HT1080 (cell line): Measurements from ENCODE around the gene GZMB. TPM values are rescaled to one million over a fixed set of nuclear protein-coding genes. Genes with fewer than 3 reads are reported as not detected.
A peak's percentile ranks its signal among the peaks of the same experiment; 100 is the strongest.
"Not testable (repeated sequence)": the region's sequence is repeated elsewhere in the genome, so short reads cannot be mapped to it uniquely, and the experiment has no call there.

Source experiments
- DNase-seq: peaks from one replicate; pipeline ENCODE4 v3.0.0-alpha.2; 2015; ENCODE audit warnings: low read depth
- total RNA-seq: library from RNA; depleted of rRNA; stranded (reverse); fragments of >200 nt; shearing (Covaris generic); gene quantifications from 2 replicates; pipeline ENCODE4 v1.2.3, GENCODE V29; 2014

GZMB gene
- total RNA-seq, 1 experiment from 2014 or later, result not detected

DNA sequence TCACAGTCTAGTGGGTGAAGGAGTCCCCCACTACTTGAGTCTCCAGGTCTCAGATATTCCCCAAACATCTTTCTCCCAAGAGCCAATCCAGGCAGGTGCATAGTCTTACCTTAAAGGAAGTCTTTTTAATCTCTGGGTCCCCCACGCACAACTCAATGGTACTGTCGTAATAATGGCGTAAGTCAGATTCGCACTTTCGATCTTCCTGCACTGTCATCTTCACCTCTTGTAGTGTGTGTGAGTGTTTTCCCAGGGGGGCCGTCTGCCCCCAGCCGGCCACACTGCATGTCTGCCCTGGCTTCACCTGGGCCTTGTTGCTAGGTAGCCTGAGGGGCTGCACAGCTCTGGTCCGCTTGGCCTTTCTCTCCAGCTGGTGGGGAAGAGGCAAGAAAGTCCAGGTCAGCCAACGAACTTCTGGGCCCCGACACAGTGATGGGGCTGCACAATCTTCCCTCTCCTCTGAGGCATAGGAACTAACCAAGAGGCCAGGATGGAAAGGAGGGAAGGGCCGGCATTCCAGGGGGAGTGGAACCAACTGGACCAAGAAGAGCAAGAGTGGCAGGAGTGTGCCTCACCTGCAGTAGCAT lies 2.1 kb downstream of the GZMB start:
- DNase-seq, result no peak

DNA sequence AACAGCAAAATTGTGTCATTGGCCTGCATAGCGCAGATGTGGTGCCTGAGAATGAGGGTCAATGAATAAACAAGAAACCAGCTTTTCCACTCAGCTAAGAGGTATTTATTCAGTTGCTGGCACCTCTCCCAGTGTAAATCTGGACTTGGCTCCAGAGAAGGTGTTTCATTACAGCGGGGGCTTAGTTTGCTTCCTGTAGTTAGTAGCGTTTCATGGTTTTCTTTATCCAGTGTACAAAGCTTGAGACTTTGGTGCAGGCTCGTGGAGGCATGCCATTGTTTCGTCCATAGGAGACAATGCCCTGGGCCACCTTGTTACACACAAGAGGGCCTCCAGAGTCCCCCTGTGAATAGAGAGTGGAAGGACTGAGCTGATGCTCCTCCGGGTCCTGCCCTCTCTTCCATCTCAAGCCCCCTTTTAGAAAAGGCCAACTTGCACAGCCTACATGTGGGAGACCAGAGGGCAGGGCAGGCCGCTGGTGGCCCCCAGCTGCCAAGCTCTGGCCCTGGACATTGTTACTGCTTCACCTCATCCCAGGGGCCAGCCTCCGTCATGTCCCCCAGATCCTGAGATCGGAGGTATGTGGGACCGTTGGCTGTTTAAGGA lies 3.0 kb downstream of the GZMB start:
- peak; percentile 44 for DNase-seq

DNA sequence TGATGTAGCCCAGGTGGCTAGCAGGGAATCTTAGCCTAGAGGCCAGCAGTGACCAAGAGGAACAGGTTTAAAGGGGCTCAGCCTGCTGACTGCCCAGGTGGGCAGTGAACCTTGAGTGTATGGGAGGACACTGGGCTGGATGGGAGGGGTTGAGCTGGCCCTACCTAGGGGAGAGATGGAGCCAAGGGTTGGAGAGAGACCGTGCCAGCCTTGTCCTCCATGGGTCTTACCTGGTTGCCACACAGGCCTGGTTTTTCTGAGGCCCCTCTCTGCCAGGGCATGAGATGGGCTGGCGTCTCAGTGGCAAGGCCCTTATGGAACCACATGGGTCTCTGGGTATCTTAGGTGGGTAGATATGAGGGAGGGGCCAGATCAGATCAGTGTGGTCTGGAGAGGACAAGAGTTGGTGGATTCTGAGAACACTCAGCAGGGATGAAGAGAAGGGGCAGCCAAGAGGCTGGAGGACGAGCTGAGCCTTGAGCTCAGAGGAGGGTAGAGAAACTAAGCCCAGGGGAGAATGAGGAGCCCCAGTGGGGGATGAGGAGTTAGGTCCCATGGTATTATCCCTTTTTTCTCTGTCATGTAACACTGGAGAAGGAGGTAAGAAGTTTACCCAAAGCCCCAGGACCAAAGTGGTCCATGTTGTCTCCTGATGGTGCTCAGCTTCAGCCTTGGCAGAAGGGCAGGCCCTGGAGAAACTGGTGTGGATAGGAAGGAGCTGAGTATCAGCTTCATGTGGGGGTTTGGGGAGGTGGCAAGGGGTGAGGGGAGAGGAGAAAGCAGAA lies 3.7 kb downstream of the GZMB start:
- DNase-seq, result no peak

DNA sequence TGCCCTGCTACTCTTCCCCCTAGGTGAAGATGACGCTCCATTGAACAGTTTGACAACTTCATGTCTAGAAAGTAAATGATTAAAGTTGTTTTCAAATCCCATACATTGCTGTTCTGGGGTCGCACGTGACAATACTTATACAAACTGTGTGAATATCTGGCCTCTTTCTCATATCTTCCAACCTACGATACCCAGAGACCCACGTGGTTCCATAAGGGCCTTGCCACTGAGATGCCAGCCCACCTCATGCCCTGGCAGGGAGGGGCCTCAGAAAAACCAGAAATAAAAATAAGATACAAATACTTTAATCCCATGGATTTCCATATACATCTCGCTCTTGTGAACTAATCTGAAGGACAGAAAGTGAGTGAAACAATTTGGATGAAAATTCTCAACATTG lies 4.5 kb downstream of the GZMB start:
- no peak for DNase-seq

DNA sequence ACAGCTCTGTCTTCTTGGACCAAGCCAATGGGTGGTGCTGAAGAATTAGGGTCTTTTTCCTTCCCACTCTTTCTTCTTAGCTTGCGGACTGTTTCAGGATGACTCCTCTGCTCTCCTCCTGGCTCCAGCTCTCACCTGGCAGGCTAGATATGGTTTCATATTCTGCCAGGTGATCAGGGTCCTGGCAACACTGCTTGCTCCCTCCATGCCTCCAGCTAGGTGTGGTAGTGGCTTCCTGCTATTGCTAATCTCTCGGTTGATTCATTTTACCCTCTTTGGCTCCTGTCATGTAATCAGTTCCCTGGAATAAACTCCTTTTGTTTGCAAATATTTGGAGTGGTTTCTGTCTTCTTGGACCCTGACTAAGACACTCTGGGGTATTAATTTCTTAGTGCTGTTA lies 20.2 kb downstream of the GZMB start:
- DNase-seq, result no peak

DNA sequence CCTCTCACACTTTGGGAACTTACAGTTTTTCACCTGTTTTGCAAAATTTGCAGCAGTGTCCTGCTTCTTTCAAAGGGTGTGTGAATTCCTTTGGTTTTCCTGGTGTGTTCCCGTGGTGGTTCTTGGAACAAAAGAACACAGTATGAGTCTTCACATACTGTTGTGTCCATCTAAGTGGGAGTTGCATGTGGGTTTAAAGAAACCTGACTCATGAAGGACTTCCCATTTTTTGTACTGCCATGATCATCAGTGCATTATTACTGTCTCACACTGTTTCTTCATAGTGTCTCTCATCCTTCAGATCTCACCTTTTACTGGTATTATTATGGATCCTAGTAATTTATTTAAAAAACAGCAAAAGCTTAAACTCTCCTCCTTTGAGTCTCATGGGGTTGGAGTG lies 20.7 kb downstream of the GZMB start:
- no peak for DNase-seq

DNA sequence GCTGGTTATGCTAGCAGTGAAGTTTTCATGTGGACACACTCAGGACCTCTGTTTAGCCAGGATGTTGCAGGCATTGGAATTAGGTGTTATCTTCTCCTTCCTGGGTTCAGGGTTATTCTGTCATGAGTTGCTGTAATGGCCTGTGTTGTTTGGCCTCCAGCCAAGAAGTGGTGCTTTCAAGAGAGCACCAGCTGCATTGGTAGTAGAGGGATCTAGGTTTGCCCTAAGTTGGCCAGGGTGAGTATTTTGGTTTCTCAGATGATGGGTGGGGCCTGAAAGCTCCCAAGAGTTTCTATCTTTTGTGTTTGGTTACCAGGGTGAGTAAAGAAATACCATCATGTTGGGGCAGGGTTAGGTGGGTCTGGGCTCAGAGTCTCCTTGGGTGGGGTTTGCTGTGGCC lies 21.8 kb downstream of the GZMB start:
- DNase-seq, result no peak

DNA sequence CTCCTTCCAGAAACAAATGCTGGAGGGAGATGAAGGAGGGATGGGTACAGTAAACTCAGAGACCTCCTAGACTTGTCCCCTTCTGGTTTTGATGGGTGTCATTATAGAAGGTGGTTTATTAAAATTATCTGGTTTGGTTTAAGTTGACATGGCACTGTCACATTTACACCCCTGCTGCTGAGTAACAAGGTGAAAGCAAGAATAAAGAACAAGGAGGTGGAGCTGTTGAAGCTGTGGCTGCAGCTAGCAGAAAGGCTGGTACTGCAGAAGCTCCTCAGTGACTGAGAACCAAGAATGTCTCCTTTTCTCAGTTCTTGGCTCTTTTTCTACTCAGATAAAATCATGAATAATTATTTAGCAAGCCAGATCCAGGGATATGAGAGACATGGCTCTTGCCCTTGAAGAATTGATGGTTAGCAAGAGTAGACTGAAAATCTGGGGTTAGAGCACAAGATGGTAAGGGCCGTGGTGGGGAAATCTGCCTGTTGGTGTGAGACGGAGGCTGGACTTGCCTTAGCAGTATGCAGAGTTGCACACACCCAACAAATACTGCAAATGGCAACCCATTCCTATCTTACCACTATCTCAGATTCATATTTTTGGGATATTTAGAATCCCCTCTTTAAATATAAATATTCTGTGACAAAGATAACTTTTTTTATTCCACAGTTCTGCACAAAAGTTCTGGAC lies 24.2 kb downstream of the GZMB start, which contains the start of gene GZMH:
GZMH (minus strand) TSS at position 31 of the 690 bp plus-strand sequence. CDS start 72 bp downstream, outside the sequence.
- no peak for DNase-seq

DNA sequence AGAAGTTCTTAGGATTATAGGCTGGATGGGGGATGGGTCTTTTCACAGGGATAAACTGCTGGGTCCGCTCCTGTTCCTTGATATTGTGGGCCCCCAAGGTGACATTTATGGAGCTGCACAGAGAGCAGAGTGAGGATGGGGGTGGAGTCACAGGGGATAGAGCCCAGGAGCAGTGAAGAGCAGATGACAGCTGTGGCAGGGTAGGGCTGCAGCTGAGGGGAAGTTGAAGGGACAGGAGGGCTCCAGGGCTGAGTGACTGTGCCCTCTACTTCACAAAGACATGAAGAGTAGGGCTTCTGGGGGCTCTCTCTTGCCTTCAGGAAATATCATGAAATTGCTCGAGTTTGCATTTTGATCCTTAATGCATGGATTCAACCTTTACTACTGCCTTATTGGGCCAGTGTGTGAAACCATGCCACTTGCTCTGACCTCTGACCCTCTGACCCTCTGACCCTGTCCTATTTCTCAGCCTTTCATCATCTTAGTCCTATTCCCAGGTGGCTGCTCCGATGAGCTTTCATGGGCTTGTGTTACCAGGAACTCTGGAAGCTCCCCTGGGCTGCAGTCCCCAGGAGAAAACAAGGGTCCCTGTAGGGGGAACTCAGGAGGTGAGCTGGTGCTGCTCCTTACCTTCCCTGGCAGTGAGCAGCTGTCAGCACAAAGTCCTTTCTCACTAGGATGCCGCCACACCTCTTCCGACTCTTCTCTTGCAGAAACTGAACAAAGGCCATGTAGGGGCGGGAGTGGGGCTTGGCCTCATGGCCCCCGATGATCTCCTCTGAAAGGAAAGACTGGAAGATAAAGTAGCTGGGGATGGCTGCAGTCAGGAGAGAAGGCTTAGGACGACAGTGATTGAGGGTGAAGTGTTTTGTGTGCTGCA lies 26.1 kb downstream of the GZMB start:
- DNase-seq, result no peak

DNA sequence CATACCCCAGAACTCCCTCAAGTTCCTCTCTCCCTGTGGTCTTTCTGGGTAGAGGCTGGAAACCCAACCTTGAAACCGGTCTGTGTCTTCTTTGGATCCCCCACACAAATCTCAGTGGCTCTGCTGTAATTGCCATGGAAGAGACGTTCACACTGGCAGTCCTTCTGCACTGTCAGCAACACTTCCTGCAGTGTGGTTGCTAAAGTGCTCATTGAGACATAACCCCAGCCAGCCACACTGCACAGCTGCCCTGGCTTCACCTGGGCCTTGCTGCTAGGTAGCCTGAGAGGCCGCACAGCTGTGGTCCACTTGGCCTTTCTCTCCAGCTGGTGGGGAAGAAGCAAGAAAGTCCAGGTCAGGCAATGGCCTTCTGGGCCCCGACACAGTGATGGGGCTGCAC lies 26.9 kb downstream of the GZMB start:
- no peak for DNase-seq

DNA sequence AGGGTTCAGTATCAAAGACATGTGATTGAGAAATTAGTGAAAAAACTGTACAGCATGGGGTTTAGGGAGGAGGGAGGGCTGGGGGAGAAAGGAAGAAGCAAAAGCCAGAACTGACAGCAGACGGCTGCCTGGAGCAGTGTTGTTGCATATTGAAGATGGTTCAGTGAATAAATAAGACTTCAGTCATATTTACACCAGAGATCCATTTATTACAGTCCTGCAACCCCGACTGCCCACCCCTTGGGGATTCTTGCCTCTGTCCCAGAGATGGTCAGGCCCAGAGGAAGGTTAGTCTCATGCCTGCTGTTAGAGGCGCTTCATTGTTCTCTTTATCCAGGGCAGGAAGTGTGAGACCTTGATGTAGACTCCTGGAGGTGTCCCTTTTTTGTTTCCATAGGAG lies 27.7 kb downstream of the GZMB start:
- DNase-seq, result no peak

DNA sequence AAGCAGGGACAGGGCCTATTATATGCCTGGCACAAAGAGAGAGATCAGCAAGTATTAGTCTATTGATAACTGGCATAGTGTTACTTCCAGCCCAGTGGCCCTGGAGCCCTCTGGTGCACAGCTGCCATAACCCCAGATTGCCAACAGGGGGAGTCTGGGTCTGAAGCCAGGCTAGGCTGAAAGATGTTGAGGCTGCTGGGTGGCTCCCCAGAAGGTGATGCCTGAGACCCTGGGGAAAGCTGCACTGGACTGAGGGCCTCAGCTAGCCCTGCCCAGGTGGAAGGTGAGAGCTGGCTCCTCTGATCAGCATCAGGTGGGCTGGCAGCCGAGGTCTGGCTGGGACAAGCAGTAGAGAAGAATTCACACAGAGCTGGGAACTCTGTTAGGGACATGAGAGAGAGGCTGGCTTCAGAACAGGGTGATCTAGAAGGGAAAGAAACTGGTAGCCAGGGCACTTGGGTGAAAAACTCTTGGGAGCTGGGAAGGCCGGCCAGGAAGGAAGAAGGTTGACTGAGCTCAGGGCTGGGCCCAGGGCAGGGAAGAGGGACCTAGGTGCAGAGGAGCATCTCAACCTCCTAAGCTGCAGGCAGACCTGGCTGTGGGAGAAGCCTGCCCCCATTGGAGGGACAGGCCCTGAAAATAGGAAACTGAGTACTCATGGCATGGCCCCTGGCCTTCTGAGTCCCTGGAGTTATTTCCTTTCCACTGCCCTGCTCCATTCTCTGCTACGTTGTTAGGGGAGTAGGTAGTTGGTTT lies 28.4 kb downstream of the GZMB start:
- DNase-seq, result no peak

DNA sequence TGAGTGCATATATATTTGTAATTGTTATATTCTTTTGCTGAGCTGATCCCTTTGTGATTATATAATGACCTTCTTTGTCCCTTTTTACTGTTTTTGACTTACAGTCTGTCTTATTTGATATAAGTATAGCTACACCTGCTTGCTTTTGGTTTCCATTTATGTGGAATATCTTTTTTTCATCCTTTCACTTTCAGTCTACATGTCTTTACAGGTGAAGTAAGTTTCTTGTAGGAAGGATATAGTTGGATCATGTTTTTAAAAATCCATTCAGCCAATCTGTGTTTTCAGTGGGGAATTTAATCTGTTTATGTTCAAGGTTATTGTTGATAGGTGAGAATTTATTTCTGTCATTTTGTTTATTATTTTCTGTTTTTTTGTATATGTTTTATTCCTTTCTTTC lies 36.6 kb downstream of the GZMB start:
- DNase-seq, result no peak

DNA sequence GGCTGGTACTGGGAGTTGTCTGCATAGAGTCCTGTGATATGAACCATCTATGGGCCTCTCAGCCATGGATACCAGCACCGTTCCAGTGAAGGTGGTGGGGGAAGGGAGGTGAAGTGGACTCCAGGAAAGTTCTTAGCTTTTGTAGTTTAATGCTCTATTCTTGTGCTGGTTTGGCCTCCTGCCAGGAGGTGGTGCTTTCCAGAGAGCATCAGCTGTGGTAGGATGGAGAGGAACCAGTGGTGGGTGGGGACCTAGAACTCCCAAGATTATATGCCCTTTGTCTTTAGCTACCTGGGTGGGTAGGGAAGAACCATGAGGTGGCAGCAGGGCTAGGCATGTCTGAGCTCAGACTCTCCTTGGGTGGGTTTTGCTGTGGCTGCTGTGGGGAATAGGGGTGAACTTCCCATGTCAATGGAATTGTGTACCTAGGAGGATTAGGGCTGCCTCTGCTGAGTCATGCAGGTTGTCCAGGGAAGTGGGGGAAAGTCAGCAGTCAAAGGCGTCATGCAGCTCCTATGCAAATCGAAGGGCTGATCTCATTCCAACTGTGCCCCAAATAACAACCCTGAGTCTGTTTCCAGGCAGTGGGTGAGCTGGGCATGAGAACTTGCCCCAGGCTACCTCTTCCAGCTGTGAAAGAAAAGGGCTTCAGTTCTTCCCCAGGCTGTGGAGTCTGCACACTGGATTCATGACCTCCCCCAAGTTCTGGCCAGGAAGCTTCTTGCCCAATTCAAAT lies 38.7 kb downstream of the GZMB start:
- peak; percentile 50 for DNase-seq

DNA sequence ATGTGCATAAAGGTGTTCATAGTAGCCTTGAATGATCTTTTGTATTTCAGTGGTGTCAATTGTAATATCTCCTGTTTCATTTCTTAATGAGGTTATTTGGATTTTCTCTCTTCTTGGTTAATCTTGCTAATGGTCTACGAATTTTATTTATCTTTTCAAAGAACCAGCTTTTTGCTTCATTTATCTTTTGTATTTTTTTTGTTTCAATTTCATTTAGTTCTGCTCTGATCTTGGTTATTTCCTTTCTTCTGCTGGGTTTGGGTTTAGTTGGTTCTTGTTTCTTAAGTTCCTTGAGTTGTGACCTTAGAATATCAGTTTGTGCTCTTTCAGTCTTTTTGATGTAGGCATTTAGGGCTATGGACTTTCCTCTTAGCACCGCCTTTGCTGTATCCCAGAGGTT lies 43.0 kb downstream of the GZMB start:
- not testable (repeated sequence) for DNase-seq

DNA sequence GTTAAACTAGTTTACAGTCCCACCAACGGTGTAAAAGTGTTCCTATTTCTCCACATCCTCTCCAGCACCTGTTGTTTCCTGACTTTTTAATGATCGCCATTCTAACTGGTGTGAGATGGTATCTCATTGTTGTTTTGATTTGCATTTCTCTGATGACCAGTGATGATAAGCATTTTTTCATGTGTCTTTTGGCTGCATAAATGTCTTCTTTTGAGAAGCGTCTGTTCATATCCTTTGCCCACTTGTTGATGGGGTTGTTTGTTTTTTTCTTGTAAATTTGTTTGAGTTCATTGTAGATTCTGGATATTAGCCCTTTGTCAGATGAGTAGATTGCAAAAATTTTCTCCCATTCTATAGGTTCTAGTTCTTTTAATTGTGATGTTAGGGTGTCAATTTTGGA lies 49.6 kb downstream of the GZMB start:
- not testable (repeated sequence) for DNase-seq
